Measurements from ENCODE around the gene CA4.
"Not testable (repeated sequence)": the region's sequence is repeated elsewhere in the genome, so short reads cannot be mapped to it uniquely, and the experiment has no call there.

Gene CA4

DNA sequence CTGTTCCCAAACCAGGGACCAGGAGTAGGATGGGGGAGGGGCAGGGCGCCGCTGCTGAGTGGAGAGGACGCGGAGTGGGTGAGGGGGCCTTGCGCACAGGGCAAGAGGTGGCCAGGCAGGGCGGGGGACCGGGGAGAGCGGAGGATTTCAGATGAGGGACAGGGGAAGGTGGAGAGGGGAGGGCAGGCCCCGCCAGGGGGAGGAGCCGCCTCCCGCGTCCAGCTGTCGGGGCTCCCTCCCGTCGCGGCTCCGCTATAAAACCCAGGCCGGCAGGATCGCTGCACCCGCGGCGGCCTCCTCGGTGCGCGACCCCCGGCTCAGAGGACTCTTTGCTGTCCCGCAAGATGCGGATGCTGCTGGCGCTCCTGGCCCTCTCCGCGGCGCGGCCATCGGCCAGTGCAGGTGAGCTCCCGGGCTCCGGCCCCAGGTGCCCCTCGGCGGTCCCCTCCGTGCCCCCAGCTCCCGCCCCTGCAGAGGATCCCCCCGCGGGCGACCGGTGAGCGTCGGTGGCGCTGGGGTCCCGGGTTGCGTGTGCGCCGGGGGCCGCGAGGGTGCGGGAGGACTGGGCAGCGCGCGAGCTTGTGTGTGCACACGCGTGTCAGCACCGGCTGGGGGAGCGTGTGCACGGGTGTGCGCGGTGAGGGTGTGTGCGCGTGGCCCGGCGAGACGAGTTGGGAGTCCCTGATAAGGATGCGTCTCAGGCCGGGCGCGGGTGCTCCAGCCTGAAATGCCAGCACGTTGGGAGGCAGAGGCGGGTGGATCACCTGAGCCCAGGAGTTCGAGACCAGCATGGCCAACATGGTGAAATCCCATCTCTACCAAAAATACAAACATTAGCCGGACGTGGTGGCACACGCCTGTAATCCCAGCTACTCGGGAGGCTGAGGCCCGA, at the start of gene CA4:
TSS of gene CA4 (plus strand) at position 283 of the 892 bp plus-strand sequence. CDS start at position 345, 62 bp downstream.
- no peak for DNase-seq (ENCODE audit: low read depth, low spot score)

DNA sequence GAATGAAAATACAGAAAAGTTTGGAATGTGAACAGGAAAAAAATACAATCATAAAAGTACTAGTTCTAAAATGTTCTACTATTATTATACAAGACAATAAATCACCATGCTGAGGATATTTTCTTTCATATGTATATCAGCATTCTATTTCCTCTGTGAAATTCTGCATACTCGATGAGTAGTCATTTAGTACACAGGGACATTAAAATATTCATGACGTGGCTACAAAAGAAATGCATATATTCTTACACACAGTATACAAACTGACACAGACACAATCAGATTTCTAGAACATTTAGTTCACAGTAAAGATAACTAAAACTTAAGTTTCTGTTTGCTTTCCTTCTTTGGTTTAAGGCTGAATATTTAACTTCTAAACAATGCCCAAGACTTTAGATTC, 49.2 kb upstream of the CA4 start:
- DNase-seq (ENCODE audit: low read depth, low spot score): not testable (repeated sequence)

- DNase-seq (ENCODE audit: low read depth, low spot score): not testable (repeated sequence)
These were observed 47.6 kb upstream of the CA4 start for GRCh38 chr17:60102015-60102631.

GRCh38 chr17:60102632-60103096, 47.1 kb upstream of the CA4 start:
- no peak for DNase-seq (ENCODE audit: low read depth, low spot score)

DNA sequence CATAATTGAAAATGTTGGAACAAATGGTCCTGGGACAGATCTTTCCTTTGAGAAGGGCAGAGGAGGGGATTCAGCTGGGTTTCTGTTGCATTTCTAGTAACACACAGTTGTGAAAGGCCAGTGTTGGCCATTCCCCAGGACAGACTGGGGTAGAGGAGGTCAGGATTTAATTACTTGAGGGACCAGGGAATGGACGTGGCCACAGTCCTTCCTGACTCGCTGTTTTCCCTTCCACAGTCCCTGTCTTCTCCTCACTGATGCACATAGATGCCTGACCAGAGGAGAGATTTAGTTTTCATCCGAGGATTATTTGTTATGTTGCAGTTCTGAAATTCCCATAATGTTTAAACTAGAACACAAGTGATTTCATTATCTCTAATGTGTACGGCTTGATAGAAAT, 45.8 kb upstream of the CA4 start:
- no peak for DNase-seq (ENCODE audit: low read depth, low spot score)

DNA sequence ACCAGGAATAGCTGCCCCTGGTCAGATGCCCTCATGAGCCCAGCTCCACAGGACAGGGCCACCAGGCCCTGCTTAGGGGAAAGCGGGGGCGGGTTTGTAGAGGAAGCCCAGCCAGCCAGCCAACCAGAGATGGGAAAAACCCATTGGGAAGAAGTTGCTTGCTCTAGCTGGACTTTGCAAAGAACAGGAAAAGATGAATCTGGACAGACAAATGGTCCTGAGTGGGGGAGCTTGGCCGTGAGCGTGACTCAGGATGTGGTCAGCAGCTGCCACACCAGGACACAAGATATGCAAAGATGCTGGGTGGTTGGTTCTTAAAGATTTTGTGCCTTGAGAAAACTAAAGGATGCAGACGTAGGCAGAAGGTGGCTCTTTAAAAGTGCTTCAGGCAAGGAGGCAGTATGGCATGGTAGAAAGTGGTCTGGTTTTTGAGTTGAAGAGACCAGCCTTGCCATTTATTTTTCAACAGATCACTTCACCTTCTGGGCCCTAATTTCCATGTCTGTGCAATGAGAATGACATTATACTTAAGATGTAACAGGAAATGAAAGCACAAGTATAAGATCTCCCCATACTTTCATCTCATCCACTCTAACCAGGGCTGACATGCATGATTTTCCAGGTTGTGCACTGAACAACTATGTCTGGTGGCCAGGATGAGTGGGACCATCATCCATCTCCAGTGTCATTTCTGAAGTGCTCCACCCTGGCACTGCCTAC, 43.3 kb upstream of the CA4 start:
- DNase-seq (ENCODE audit: low read depth, low spot score): no peak

DNA sequence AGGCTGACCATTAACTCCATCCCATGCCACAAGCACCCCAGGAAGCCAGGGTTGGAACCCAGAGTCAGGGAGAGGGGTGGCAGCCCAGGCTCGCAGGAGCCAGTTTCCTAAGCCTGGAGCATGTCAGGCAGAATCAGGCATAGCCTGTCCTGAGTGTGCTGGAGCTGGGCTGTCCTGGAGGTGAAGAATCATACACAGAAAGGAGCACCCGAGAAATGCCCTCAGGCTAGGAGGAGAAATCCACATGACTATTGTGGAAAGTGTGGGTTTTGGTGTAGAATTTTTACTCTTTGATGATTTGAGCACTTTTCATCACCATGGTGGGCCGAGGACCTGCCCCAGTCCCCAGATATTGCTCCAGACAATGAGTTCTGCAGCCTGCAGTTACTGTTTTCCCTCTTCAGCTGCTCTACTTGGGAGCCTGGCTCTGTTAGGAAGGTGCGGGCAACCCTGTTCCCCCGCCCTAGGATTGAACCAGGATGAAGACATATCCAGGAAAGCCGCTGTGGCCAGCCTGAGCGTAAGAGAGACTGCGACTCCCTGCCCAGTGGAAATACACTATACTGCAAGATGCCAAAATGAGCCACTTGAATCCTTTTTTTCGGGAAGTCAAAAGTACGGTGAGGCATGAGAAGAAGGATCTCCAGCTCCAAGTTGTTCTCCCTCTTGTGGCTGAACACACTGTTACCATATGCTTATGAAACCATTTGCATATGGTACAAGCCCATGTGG, 42.1 kb upstream of the CA4 start:
- no peak for DNase-seq (ENCODE audit: low read depth, low spot score)

- not testable (repeated sequence) for DNase-seq (ENCODE audit: low read depth, low spot score)
These were observed 41.5 kb upstream of the CA4 start for GRCh38 chr17:60108309-60108708.

DNA sequence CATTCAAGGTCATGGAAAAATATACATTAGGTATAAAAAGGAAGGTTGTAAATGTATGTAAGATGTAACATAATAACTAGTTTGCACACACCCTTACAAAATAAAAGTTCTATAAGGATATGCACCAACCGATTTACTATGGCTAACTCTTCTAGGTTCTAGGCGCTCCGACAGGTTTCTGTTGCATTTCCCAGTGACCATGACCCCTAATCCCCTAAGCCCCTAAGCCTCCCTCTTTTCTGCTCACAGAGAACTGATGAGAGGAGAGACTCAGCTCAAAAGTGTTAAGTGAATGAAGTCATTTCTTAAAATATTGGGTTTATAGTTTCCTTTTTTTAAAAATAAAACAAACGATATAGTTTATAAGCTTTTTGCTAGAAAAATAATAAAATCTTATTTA, 41.1 kb upstream of the CA4 start:
- no peak for DNase-seq (ENCODE audit: low read depth, low spot score)

DNA sequence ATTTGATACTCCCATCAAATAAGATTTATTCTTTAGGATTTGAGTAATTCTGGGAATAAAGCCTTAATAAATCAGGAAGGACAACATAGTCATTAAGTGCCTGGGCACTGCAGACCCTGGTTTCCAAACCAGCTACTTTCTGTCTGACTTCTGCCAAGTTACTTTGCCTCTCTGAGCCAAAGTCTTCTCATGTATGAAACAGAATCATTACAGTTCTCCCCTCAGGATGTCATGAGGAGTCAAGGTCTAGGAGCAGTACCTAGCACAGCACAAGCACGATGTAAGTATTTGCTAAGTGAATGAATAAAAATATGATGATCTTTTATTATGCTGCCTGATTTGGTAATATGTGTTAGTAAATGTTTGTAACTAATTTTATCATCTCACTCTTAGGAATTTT, 40.6 kb upstream of the CA4 start:
- no peak for DNase-seq (ENCODE audit: low read depth, low spot score)

DNA sequence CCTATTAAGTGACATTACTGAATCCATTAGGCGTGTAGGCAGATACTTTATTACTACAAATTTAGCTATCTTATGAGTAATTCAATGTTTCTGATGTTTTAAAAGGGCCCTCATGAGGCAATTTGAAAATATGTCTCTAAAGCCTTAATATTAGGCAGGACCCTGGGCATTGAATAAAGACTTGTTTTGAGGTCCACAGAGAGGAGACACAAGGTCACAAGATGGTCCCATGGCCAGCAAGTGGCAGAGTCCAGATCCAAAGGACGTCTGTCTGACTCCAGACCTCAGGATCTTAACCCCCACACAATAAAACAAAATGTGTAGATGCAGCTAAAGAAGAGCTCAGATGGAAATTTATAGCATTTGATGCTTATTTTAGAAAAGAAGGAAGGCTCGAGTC, 39.2 kb upstream of the CA4 start:
- DNase-seq (ENCODE audit: low read depth, low spot score): no peak

DNA sequence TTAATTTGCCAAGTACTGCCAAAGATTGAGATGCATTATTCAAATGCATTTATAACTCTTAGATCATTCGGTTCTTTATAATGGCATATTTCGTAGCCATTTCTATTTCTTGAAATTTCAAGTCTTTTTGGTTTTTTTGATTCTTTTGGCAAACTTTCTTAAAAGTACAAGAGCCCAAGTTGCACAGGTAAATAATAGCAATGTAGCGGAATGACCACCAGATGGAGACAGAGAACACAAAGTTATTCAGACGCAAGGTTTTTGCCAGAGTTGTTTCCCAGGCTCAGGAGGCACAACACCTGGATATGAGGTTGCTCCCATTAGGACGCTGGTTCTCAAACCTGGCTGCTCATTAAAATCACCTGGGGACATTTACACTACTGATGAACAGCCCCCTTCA, 38.1 kb upstream of the CA4 start:
- DNase-seq (ENCODE audit: low read depth, low spot score): not testable (repeated sequence)

DNA sequence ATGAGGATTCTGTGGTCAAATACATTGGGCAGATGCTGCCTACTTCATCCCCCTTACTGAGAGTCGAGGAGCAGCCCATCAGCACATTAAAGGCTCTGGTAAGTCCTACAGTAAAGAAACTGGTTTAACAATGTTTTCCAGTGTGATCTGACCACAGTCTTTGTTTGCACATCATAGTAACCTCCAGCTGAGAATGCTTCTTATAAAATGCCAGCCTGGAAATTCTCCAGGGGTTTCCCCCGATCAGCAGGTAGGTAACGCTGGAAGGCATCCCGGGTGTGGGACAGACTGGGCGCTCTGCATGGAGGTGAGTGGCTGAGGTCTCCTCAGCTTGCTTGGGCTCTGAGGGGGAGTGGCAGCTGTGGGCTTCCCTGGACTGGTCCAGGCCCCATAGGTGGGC, 34.4 kb upstream of the CA4 start:
- DNase-seq (ENCODE audit: low read depth, low spot score): not testable (repeated sequence)

GRCh38 chr17:60116196-60116595, 33.6 kb upstream of the CA4 start:
- not testable (repeated sequence) for DNase-seq (ENCODE audit: low read depth, low spot score)

DNA sequence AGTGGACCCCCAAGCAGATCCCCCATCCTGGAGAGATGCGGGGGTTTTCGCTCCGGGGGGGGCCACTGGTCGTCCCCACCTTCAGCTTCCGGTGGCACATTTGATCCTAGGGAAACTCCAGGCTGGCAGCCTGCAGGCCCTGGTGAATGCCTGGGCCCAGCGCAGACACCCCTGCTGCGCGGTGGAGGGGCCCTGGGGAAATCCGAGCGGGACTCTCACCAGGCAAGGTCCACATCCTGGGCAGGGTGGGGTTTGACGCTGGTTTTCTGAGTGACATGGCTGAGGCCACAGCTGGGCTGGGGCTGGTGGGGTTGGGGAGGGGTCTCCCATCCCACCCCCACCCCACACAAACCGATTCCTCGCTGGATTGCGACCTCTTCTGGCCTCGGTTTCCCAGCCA, 30.6 kb upstream of the CA4 start:
- DNase-seq (ENCODE audit: low read depth, low spot score): not testable (repeated sequence)

- DNase-seq (ENCODE audit: low read depth, low spot score): not testable (repeated sequence)
These were observed 29.7 kb upstream of the CA4 start for GRCh38 chr17:60119807-60120748.

- no peak for DNase-seq (ENCODE audit: low read depth, low spot score)
These were observed 22.4 kb upstream of the CA4 start for GRCh38 chr17:60127068-60128064.

GRCh38 chr17:60128171-60128859, 21.5 kb upstream of the CA4 start:
- no peak for DNase-seq (ENCODE audit: low read depth, low spot score)

- no peak for DNase-seq (ENCODE audit: low read depth, low spot score)
These were observed 20.6 kb upstream of the CA4 start for GRCh38 chr17:60129164-60129563.

Data from activated naive CD8-positive, alpha-beta T cell treated with anti-CD3 and anti-CD28 coated beads, Interleukin-2, amount 50 U/mL, for 16 hours (primary cell).